GM12873 (cell line): ENCODE data around the gene GDA.

ENCODE experiments used
- TF ChIP-seq, protein P1 (sequence below): IDR thresholded peaks from 2 replicates; pipeline ENCODE4 v1.5.1; 2012; ENCODE audit warnings: low read depth, mild to moderate bottlenecking, moderate library complexity, low read length, control low read depth; ENCODE audit not compliant: insufficient read depth; ENCODE audit errors: missing control alignments

Gene GDA

DNA sequence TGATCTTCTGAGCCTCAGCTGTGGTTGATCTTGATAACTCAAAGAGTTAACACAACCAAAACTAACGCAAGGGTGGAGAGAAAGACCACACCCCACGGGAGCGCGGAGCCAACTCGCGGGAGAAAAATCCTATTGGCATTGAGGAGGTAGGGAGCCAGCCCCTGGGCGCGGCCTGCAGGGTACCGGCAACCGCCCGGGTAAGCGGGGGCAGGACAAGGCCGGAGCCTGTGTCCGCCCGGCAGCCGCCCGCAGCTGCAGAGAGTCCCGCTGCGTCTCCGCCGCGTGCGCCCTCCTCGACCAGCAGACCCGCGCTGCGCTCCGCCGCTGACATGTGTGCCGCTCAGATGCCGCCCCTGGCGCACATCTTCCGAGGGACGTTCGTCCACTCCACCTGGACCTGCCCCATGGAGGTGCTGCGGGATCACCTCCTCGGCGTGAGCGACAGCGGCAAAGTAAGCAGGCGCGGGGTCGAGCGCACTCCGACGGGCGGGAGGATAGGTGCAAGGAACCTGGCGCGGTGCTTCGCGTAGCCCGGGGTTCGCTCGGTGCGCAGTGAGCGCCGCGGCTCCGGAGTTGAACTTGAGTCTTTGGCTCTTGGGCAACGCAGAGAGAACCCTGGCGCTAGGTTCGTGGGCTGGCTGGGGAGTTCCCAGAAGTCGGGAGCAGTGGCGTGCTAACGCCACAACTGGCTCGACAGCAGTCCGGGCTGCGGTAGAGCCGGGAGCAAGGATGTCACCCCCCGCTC is at the start of gene GDA:
TSS of gene GDA (plus strand) at position 210 of the 745 bp plus-strand sequence. CDS start at position 330, 120 bp downstream.
- TF ChIP-seq, protein P1, sequence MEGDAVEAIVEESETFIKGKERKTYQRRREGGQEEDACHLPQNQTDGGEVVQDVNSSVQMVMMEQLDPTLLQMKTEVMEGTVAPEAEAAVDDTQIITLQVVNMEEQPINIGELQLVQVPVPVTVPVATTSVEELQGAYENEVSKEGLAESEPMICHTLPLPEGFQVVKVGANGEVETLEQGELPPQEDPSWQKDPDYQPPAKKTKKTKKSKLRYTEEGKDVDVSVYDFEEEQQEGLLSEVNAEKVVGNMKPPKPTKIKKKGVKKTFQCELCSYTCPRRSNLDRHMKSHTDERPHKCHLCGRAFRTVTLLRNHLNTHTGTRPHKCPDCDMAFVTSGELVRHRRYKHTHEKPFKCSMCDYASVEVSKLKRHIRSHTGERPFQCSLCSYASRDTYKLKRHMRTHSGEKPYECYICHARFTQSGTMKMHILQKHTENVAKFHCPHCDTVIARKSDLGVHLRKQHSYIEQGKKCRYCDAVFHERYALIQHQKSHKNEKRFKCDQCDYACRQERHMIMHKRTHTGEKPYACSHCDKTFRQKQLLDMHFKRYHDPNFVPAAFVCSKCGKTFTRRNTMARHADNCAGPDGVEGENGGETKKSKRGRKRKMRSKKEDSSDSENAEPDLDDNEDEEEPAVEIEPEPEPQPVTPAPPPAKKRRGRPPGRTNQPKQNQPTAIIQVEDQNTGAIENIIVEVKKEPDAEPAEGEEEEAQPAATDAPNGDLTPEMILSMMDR = no peak

DNA sequence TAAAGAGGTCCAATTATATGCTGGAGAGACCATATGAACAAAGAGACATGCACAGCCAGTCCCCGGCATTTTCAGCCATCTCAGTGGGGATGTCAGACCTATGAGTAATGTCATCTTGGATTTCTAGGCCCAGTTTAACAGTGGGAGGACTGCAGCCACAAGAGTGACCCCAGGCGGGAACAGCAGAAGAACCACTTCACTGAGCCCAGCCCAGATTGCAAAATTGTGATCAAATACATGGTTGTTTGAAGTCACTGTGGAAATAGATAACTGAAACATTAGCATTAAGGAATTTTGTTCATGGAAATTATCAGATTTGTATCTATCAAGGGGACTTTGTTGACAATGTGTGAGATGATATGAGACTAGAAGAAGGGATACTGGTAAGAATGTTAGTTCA is 46.7 kb upstream of the GDA start:
- TF ChIP-seq, protein P1 = no peak

DNA sequence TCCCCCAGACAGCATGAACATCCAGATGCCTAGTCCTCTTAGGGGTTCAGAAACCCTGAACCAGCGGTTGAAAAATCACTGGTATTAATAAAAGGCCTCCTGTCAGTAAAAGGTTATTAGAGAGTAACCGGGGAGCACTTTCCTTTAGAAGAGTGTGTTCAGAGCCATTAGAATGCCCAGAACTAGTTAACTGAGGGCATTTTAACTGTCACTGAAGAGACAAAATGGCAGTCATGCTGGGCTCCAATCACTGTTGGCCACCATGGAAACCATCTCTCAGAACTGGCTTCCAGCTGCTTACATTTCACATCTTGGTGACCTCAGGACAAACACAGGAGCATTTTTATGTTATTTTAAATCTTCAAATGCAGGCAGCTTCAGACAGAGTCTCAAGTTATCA is 36.2 kb upstream of the GDA start:
- TF ChIP-seq, protein P1 = no peak

DNA sequence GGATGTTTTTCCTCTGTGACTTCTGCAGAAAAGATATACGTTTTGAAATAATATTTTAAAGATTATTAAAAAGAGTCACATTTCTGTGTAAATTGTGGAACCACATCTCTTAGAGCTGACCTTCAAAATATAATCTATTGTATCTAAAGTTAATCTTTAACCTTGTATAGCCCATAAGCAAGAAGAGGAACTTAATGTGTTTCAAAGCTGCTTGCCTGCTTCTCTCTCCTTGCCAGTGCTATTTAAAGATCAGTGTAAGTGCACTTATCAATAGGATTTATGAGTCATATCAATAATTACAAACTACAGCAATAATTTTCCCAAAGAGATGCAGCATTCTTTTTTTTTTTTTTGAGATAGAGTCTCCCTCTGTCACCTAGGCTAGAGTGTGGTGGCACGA is 29.4 kb upstream of the GDA start:
- TF ChIP-seq, protein P1 = no peak

DNA sequence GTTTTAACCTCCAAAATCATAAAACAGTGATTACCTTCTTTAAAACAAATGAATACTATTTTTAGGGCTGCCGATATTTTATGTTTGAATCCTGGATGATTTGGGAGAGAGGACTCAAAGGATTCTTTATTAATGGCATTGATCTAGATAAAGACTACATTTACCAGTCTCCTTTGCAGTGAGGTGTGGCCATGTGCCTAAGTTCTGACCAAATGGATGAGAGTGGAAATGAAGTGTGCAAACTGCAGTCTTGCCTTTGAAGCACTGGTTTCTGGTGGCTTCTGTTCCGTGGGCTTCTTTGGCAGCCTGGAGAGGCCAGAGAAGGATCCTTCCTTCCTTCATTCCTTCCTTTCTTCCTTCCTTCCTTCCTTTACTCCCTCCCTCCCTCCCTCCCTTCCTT is 24.3 kb upstream of the GDA start:
- TF ChIP-seq, protein P1 = no peak

DNA sequence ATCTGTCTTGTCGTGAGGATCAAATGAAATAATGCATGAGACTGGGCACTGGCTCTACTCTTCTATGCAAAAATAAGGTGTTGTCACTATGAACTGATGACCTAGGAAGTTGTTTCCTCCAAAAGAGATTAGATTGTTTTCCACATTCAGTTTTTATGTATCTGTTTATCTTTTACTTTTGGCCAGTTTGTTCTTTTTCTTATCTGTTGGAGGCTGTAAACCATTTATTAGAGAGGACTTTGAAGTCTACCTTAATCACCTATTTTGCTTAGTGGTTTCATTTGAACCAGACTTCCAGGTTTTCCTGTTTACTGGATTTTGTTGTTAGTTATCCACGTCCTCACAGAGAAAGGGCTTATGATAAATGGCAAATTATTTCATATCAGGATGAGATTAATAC is 21.5 kb upstream of the GDA start:
- TF ChIP-seq, protein P1 = no peak

DNA sequence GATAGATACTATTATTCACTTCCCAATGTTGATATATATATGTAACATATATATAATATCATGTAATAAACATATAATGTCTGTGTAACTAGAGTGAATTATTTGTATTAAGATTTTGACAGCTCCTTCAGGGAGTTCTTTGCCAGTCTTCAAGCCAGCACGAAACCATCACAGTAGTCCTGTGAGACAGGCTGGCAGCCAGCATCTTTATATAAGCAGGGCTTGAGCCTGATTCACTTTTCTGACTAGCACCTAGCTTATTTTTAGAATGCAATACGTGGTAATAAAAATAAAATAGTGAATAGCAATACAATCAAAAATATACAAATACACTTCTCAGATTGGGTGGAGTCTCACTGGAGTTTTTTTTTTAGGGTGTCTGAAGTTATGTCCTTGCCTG is 20.7 kb upstream of the GDA start:
- TF ChIP-seq, protein P1 = no peak
